Measurements from ENCODE around the gene TNRC6B. TPM values are rescaled to one million over a fixed set of nuclear protein-coding genes. Genes with fewer than 3 reads are reported as not detected.

The TNRC6B gene
- total RNA-seq, 2 experiments from 2014 or later = 37.0 to 63.7 TPM

DNA sequence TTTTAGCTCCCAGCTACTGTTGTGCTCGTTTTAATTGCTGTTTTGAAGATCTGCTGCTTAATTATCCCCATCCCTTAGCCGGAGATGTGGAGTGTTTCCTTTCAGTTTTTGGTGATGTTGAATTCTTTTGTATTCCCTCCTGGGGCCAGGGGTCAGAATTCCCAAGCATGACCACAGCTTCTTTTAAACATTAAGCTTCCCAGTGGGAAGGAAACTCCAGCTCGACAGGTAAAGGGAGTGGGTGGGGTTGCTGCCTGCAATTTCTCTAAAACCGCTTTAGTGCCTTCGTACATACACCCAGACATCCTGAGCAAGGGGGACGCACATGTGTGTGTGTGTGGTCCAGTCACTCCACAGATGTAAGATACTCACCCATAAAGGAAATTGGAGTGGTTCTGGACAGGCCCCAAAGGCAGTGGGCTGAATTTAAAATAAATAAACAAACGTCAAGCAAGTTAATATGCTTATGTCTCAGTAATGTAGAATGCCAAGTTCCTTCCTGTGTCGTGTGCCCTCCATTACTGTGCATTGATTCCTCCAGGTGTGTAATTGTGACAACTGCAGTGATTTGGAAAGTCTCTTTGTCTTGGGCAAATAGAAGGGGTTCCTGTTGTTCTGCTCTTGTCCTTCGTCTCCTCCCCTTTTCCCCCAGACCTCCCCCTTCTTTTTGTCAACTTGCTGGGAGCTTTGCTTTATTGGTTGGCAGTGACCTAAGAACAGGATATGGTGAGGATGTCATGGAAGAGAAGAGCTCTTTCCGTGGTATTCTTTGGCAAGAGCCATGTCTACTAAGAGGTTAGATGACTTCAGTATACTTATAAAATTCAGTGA is 149.4 kb downstream of the TNRC6B start:
- no peaks in the 10 kb centered on the region for H3K79me2 ChIP-seq (ENCODE audit: insufficient read depth, low read depth, low read length)
- no TSS peak for BruUV-seq (replicated peaks)
- no peak overlapping the region for H2AFZ ChIP-seq (ENCODE audit: low read length)
- no peaks in the 10 kb centered on the region for H3K4me1 ChIP-seq (ENCODE audit: insufficient read depth, low read length, poor library complexity, severe bottlenecking)
- peaks cover 24% of the 10 kb centered on the region for H3K36me3 ChIP-seq (ENCODE audit: insufficient read depth, low read length)
- no peak overlapping the region for H3K27ac ChIP-seq (ENCODE audit: low read depth, low read length, poor library complexity, severe bottlenecking)
- H3K4me2 ChIP-seq (ENCODE audit: low read length) = no peak overlapping the region
- no peak overlapping the region for H3K4me3 ChIP-seq (ENCODE audit: low read depth, low read length, poor library complexity, severe bottlenecking)
- TF ChIP-seq, protein P1, sequence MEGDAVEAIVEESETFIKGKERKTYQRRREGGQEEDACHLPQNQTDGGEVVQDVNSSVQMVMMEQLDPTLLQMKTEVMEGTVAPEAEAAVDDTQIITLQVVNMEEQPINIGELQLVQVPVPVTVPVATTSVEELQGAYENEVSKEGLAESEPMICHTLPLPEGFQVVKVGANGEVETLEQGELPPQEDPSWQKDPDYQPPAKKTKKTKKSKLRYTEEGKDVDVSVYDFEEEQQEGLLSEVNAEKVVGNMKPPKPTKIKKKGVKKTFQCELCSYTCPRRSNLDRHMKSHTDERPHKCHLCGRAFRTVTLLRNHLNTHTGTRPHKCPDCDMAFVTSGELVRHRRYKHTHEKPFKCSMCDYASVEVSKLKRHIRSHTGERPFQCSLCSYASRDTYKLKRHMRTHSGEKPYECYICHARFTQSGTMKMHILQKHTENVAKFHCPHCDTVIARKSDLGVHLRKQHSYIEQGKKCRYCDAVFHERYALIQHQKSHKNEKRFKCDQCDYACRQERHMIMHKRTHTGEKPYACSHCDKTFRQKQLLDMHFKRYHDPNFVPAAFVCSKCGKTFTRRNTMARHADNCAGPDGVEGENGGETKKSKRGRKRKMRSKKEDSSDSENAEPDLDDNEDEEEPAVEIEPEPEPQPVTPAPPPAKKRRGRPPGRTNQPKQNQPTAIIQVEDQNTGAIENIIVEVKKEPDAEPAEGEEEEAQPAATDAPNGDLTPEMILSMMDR (conservative IDR thresholded peaks at IDR 0.05; ENCODE audit: low read length) = no peak
- no peak for TF ChIP-seq EZH2phosphoT487 (IDR thresholded peaks at IDR 0.05; ENCODE audit: borderline replicate concordance, low read depth, low read length)
- POLR2A ChIA-PET = interaction anchor here (0.6 to 0.8 kb wide), 2 partner anchors 42 to 331 kb away, joined by 3 read pairs; no protein-coding TSS in a partner anchor
- no peaks in the 10 kb centered on the region for H3K9me2 ChIP-seq (ENCODE audit: insufficient read depth, low read length)
- CTCF ChIA-PET (ENCODE audit: unreplicated experiment) = no interaction called here
- intact Hi-C loops (cut with micrococcal nuclease; ENCODE audit: unreplicated experiment) = no loop called here
- no peak for DNase-seq (ENCODE audit: low spot score)
- H4K20me1 ChIP-seq (ENCODE audit: insufficient read depth, low read length) = no peaks in the 10 kb centered on the region
- no peaks in the 10 kb centered on the region for H3K9me3 ChIP-seq (ENCODE audit: low read length)

DNA sequence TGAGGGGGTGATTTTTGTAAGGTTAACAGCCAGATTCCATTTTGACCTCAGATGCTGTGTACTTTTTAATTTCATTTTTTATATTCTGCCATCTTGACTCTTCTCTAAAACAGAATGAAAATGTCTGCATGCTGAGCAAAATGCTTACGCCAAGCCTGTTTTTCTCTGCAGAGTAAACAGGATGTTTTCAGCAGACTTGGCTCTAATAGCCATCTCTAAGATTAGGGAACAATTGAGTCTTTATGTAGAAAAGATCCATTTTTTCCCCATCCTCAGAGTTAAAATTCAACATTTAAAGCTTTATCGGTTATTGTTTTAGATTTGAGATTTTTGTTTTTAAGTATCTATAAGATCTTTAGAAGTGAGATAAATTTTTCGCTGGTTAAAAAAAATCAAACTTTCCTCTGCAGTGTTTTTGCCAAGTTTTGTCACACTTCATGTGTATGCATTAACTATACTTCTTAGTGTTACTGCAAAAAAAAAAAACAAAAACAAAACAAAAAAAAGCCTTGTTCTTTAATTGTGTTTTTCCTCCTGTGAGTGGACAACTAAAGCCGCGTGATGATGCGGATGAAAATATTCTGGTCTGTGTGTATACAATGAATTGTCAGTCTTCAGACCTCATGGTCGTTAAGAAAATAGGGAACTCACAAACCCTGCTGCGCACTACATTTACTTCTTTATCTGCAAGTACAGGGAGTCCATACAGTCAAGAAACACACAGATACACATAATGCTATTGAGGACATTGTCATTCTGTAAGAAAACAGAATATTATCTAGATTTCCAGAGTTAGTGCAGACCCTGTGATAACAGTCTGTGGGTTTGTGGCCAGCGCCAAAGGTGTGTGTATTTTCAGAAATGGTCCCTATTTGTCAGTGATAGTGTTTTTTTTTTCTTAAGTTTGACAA is 151.1 kb downstream of the TNRC6B start:
- Histone ChIP-seq H3K9me2 (ENCODE audit: insufficient read depth, low read length) (no peaks in the 10 kb centered on the region), H3K27ac (ENCODE audit: low read depth, low read length, poor library complexity, severe bottlenecking) (no peak overlapping the region), H3K79me2 (ENCODE audit: insufficient read depth, low read depth, low read length) (no peaks in the 10 kb centered on the region), H3K4me3 (ENCODE audit: low read depth, low read length, poor library complexity, severe bottlenecking) (no peak overlapping the region), H2AFZ (ENCODE audit: low read length) (no peak overlapping the region), H3K36me3 (ENCODE audit: insufficient read depth, low read length) (peaks cover 13% of the 10 kb centered on the region; the same call in 1 of the 2 replicates), H3K4me1 (ENCODE audit: insufficient read depth, low read length, poor library complexity, severe bottlenecking) (peaks cover 2% of the 10 kb centered on the region), H3K4me2 (ENCODE audit: low read length) (no peak overlapping the region), H3K9me3 (ENCODE audit: low read length) (no peaks in the 10 kb centered on the region), H4K20me1 (ENCODE audit: insufficient read depth, low read length) (no peaks in the 10 kb centered on the region)
- CTCF ChIA-PET (ENCODE audit: unreplicated experiment) = no interaction called here
- POLR2A ChIA-PET = no interaction called here
- intact Hi-C loops (cut with micrococcal nuclease; ENCODE audit: unreplicated experiment) = no loop called here
- no peak for DNase-seq (ENCODE audit: low spot score)
- BruUV-seq (replicated peaks) = no TSS peak
- TF ChIP-seq EZH2phosphoT487 (IDR thresholded peaks at IDR 0.05; ENCODE audit: borderline replicate concordance, low read depth, low read length) = no peak
- TF ChIP-seq, protein P1 (conservative IDR thresholded peaks at IDR 0.05; ENCODE audit: low read length) = no peak

Data from OCI-LY7 (cell line).